Measurements from ENCODE around the gene ACOT11. TPM values are rescaled to one million over a fixed set of nuclear protein-coding genes. Genes with fewer than 3 reads are reported as not detected.
A peak's percentile ranks its signal among the peaks of the same experiment; 100 is the strongest.

Gene ACOT11
- total and polyA plus RNA-seq, 2 of the 4 experiments (the other 2 are of a cell fraction) = 2.5 to 2.7 TPM

DNA sequence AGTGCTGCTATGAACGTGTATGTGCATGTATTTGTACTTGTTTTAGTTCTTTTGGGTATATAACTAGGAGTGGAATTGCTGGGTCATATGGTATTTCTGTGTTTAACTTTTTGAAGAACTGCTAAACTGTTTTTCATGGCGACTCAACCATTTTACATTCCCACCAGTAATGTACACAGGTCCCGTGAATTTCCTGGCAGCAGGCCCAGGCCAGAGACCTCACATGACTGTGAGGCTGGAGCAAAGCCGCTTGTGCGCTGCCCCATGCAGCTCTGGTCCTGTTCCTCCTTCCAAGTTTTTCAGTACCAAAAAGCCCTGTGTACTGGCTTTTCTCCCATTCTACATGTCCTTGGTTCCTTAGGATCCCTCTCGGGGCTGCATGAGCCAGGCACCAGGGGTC lies 29.6 kb downstream of the ACOT11 start:
- H3K27me3 ChIP-seq (ENCODE audit: control insufficient read depth, insufficient read depth, low read length) = no peaks in the 10 kb centered on the region
- H3K23ac ChIP-seq (ENCODE audit: low read depth, low read length) = no peak overlapping the region
- H3K4me1 ChIP-seq (ENCODE audit: control insufficient read depth, insufficient read depth, low read length) = peaks cover 3% of the 10 kb centered on the region; the same call in 1 of the 2 replicates
- intact Hi-C loops (cut with micrococcal nuclease) = no loop called here
- no peak overlapping the region for H3K27ac ChIP-seq (ENCODE audit: insufficient read depth, low read length)
- POLR2A ChIA-PET (ENCODE audit: unreplicated experiment) = no interaction called here
- H3K4ac ChIP-seq (ENCODE audit: low read depth, low read length) = no peak overlapping the region
- H2AFZ ChIP-seq (replicated peaks; ENCODE audit: low read length, poor library complexity) = peak overlapping the region; percentile 13
- in situ Hi-C loops (cut with MboI; ENCODE audit: low sequenced_read_pairs) = no loop called here
- no peaks in the 10 kb centered on the region for H3K79me1 ChIP-seq (ENCODE audit: low read depth in 1 of 2, low read length in 2 of 2)
- H3K9me1 ChIP-seq (ENCODE audit: insufficient read depth, low read length) = no peaks in the 10 kb centered on the region; the same call in 1 of the 2 replicates
- TF ChIP-seq MAZ (IDR thresholded peaks at IDR 0.05; ENCODE audit: borderline replicate concordance, low read depth, low read length) (no peak), POLR2A (IDR thresholded peaks at IDR 0.05; ENCODE audit: low read depth, low read length) (no peak), SMC3 (IDR thresholded peaks at IDR 0.05; ENCODE audit: low read depth, low read length) (no peak), BHLHE40 (IDR thresholded peaks at IDR 0.05; ENCODE audit: low read depth, low read length) (peak; percentile 69)
- TF ChIP-seq, protein P1, sequence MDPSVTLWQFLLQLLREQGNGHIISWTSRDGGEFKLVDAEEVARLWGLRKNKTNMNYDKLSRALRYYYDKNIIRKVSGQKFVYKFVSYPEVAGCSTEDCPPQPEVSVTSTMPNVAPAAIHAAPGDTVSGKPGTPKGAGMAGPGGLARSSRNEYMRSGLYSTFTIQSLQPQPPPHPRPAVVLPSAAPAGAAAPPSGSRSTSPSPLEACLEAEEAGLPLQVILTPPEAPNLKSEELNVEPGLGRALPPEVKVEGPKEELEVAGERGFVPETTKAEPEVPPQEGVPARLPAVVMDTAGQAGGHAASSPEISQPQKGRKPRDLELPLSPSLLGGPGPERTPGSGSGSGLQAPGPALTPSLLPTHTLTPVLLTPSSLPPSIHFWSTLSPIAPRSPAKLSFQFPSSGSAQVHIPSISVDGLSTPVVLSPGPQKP (IDR thresholded peaks at IDR 0.05; ENCODE audit: borderline replicate concordance, low read depth, low read length) = no peak
- no peak overlapping the region for H3K4me3 ChIP-seq (ENCODE audit: insufficient read depth, low read depth, low read length)
- H4K8ac ChIP-seq (ENCODE audit: low read depth in 2 of 2, low read length in 2 of 2) = peak overlapping the region in 1 of 2 experiments; percentile 43; a peak in 1 of 4 replicates
- H4K5ac ChIP-seq (ENCODE audit: low read depth, low read length) = no peak overlapping the region
- H2AK5ac ChIP-seq (ENCODE audit: low read depth, low read length) = no peak overlapping the region
- dilution Hi-C loops (cut with HindIII; ENCODE audit: low sequenced_read_pairs, unreplicated experiment) = no loop called here
- no peak overlapping the region for H4K91ac ChIP-seq (ENCODE audit: insufficient read depth, low read depth, low read length)
- no TSS peak for BruUV-seq (replicated peaks)
- H3K4me2 ChIP-seq (ENCODE audit: low read depth, low read length) = no peak overlapping the region
- H3K9me3 ChIP-seq (ENCODE audit: control insufficient read depth, insufficient read depth, low read length) = no peaks in the 10 kb centered on the region
- DNase-seq = peak; percentile 68
- no peak overlapping the region for H2BK120ac ChIP-seq (ENCODE audit: low read depth, low read length)
- H2BK5ac ChIP-seq (ENCODE audit: low read depth, low read length, poor library complexity, severe bottlenecking) = no peak overlapping the region
- H3K14ac ChIP-seq (replicated peaks; ENCODE audit: low read depth, low read length) = no peak overlapping the region
- H3K36me3 ChIP-seq (ENCODE audit: control insufficient read depth, insufficient read depth, low read length) = no peaks in the 10 kb centered on the region
- no peaks in the 10 kb centered on the region for H4K20me1 ChIP-seq (ENCODE audit: insufficient read depth, low read length)
- H2BK15ac ChIP-seq (ENCODE audit: low read depth, low read length) = no peak overlapping the region
- no peak overlapping the region for H3K56ac ChIP-seq (ENCODE audit: extremely low read depth, insufficient read depth, low read length)
- H2AK9ac ChIP-seq (replicated peaks; ENCODE audit: low read depth, low read length, poor library complexity) = no peak overlapping the region
- 38% methylated on average over 2 of the region's 6 CpGs; no CpG with 5 or more reads in 1 of the 2 experiments for WGBS, 2 experiments (ENCODE audit: extremely low coverage in 2 of 2, insufficient read length in 1 of 2)
- H3K18ac ChIP-seq (ENCODE audit: low read depth, low read length) = no peak overlapping the region
- no peak overlapping the region for H2BK20ac ChIP-seq (ENCODE audit: low read depth, low read length)
- no peak overlapping the region for H3K9ac ChIP-seq (ENCODE audit: low read depth, low read length)
- ATAC-seq (ENCODE audit: low read depth) = no peak
- CTCF ChIA-PET = interaction anchor here (0.9 kb wide), 1 partner anchor 36 kb away, joined by 3 read pairs; no protein-coding TSS in a partner anchor
